Activated T-helper 1 cell treated with anti-CD3 and anti-CD28 coated beads, Interleukin-12 subunit alpha, Interleukin-12 subunit beta, Interleukin-2, Interleukin-4 antibody, amounts not matched to agents 30 ng/mL and 10 ng/mL and 1 ng/mL, durations not matched to agents 14 hours and 24 hours and 36 hours (primary cell): ENCODE results near the gene MUC20. TPM values are rescaled to one million over a fixed set of nuclear protein-coding genes. Genes with fewer than 3 reads are reported as not detected.
"Not testable (repeated sequence)": the region's sequence is repeated elsewhere in the genome, so short reads cannot be mapped to it uniquely, and the experiment has no call there.

Experiments
- DNase-seq: peaks from one replicate; pipeline ENCODE4 v3.0.0; 2021; ENCODE audit warnings: low spot score
- H3K27ac Mint-ChIP-seq: one replicate; pipeline ENCODE4 v1.8.0; 2021; ENCODE audit warnings: mild to moderate bottlenecking, mixed read lengths
- H3K27me3 Mint-ChIP-seq: one replicate; pipeline ENCODE4 v1.8.0; 2022; ENCODE audit warnings: mild to moderate bottlenecking, moderate library complexity, mixed read lengths; ENCODE audit not compliant: insufficient read depth
- H3K36me3 Mint-ChIP-seq: one replicate; pipeline ENCODE4 v1.8.0; 2021; ENCODE audit warnings: low read depth, mixed read lengths
- H3K4me1 Mint-ChIP-seq: one replicate; pipeline ENCODE4 v1.8.0; 2021; ENCODE audit warnings: low read depth, mixed read lengths
- H3K4me3 Mint-ChIP-seq: one replicate; pipeline ENCODE4 v1.8.0; 2021; ENCODE audit warnings: mild to moderate bottlenecking, moderate library complexity, mixed read lengths
- H3K9me3 Mint-ChIP-seq: one replicate; pipeline ENCODE4 v1.8.0; 2021; ENCODE audit warnings: mixed read lengths
- intact Hi-C: fragments of 100-400 bp; cut with micrococcal nuclease; formaldehyde crosslinking; loops from one replicate; pipeline ENCODE4 v1.15.1; 2024
- total RNA-seq: library from RNA; stranded (reverse); gene quantifications from 2 replicates; pipeline ENCODE4 v1.2.3, GENCODE V29; 2022

Gene MUC20
- total RNA-seq, 1 donor from 2014 or later: 5.0 TPM

DNA sequence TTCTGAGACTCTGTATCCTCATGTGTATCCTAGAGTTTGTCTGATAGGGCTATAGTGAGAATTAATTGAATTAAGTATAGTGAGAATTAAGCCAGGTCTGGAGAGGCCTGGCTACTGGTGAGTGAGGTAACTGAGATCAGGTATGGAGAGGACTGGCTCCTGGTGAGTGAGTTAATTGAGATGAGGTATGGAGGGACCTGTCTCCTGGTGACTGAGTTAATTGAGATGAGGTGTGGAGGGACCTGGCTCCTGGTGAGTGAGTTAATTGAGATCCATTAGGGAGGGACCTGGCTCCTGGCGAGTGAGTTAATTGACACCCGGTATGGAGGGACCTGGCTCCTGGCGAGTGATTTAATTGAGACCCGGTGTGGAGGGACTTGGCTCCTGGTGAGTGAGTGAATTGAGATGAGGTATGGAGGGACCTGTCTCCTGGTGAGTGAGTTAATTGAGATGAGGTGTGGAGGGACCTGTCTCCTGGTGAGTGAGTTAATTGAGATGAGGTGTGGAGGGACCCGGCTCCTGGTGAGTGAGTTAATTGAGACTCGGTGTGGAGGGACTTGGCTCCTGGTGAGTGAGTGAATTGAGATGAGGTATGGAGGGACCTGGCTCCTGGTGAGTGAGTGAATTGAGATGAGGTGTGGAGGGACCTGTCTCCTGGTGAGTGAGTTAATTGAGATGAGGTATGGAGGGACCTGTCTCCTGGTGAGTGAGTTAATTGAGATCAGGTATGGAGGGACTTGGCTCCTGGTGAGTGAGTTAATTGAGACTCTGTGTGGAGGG lies 10.5 kb upstream of the MUC20 start:
- H3K9me3 Mint-ChIP-seq, H3K4me3 Mint-ChIP-seq, DNase-seq, H3K4me1 Mint-ChIP-seq, intact Hi-C loops, H3K27me3 Mint-ChIP-seq: not testable (repeated sequence)
- Mint-ChIP-seq H3K27ac (peak overlapping the region; percentile 8), H3K36me3 (peaks cover 34% of the 10 kb centered on the region)

DNA sequence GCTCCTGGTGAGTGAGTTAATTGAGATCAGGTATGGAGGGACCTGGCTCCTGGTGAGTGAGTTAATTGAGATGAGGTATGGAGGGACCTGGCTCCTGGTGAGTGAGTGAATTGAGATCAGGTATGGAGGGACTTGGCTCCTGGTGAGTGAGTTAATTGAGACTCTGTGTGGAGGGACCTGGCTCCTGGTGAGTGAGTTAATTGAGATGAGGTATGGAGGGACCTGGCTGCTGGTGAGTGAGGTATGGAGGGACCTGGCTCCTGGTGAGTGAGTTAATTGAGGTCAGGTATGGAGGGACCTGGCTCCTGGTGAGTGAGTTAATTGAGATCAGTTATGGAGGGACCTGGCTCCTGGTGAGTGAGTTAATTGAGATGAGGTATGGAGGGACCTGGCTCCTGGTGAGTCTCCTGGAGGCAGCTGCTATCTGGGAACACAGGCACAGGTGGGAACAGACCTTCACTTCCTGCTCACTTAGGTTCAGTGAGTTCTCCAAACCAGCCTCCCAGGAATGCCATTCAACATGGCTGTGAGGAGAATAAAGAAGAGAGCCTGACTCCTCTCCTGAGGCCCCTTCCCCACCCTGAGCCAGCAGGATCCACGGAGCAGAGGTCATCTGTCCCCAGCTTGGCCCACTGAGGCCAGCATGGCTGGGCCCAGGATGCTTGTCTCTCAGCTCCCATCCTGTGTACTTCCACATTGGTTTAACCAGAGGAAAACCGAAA lies 9.5 kb upstream of the MUC20 start:
- H3K9me3 Mint-ChIP-seq, H3K27me3 Mint-ChIP-seq, H3K4me3 Mint-ChIP-seq, intact Hi-C loops, DNase-seq: not testable (repeated sequence)
- Mint-ChIP-seq H3K4me1 (peaks cover 13% of the 10 kb centered on the region), H3K36me3 (peaks cover 39% of the 10 kb centered on the region), H3K27ac (peak overlapping the region; percentile 13)

DNA sequence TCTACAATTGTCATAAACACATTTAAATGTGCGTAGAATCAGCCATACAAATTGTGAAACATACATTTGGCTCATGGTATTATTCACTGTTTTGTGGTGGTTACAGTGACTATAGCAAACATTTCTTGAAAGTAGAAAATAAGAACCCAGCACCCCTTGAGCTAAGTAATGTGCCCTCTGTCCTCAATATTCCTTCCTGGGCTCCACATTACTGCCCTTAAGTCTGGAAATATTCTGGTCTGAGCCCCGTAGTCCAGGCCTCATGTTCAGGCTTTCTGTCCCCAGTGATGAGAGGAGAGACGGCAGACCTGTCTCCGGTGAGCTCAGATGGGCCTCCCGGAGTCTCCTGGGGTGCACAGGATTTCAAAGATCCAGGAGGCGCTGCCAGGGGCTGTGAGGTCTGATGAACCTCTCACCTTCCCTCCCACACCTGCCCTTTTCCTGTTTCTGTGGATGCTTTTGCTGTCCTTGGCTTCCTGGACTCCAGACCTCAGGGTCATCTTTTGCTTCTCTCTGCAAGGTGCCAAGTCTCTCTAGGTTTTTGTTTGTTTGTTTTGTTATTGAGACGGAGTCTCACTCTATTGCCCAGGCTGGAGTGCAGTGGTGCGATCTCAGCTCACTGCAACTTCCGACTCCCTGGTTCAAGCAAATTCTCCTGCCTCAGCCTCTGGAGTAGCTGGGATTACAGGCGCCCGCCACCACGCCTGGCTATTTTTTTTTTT lies 8.8 kb upstream of the MUC20 start:
- peaks cover 41% of the 10 kb centered on the region for H3K36me3 Mint-ChIP-seq
- intact Hi-C loops: no loop called here
- H3K9me3 Mint-ChIP-seq: peaks cover 5% of the 10 kb centered on the region
- no peaks in the 10 kb centered on the region for H3K27me3 Mint-ChIP-seq
- no peak overlapping the region for H3K27ac Mint-ChIP-seq
- H3K4me1 Mint-ChIP-seq: peaks cover 14% of the 10 kb centered on the region
- DNase-seq: no peak
- H3K4me3 Mint-ChIP-seq: no peak overlapping the region

DNA sequence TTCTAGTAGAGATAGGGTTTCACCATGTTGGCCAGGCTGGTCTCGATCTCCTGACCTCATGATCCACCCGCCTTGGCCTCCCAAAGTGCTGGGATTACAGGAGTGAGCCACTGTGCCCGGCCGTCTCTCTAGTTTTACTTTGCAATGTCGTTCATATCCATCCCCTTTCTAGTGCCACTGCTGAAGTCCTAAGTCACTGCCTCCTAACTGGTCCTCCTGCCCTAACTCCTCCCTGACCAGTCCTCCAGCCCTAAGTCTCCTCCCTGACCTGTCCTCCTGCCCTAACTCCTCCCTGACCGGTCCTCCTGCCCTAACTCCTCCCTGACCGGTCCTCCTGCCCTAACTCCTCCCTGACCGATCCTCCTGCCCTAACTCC lies 8.3 kb upstream of the MUC20 start:
- peak overlapping the region; percentile 18 for H3K27ac Mint-ChIP-seq
- intact Hi-C loops, H3K4me3 Mint-ChIP-seq, H3K27me3 Mint-ChIP-seq, DNase-seq, H3K9me3 Mint-ChIP-seq: not testable (repeated sequence)
- H3K4me1 Mint-ChIP-seq: peaks cover 14% of the 10 kb centered on the region
- H3K36me3 Mint-ChIP-seq: peaks cover 41% of the 10 kb centered on the region

DNA sequence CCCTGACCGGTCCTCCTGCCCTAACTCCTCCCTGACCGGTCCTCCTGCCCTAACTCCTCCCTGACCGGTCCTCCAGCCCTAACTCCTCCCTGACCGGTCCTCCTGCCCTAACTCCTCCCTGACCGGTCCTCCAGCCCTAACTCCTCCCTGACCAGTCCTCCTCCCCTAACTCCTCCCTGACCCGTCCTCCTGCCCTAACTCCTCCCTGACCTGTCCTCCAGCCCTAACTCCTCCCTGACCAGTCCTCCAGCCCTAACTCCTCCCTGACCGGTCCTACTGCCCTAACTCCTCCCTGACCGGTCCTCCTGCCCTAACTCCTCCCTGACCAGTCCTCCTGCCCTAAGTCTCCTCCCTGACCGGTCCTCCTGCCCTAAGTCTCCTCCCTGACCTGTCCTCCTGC lies 7.6 kb upstream of the MUC20 start:
- H3K27ac Mint-ChIP-seq, H3K9me3 Mint-ChIP-seq, H3K4me3 Mint-ChIP-seq, H3K27me3 Mint-ChIP-seq, DNase-seq, intact Hi-C loops: not testable (repeated sequence)
- Mint-ChIP-seq H3K36me3 (peaks cover 41% of the 10 kb centered on the region), H3K4me1 (peaks cover 14% of the 10 kb centered on the region)

DNA sequence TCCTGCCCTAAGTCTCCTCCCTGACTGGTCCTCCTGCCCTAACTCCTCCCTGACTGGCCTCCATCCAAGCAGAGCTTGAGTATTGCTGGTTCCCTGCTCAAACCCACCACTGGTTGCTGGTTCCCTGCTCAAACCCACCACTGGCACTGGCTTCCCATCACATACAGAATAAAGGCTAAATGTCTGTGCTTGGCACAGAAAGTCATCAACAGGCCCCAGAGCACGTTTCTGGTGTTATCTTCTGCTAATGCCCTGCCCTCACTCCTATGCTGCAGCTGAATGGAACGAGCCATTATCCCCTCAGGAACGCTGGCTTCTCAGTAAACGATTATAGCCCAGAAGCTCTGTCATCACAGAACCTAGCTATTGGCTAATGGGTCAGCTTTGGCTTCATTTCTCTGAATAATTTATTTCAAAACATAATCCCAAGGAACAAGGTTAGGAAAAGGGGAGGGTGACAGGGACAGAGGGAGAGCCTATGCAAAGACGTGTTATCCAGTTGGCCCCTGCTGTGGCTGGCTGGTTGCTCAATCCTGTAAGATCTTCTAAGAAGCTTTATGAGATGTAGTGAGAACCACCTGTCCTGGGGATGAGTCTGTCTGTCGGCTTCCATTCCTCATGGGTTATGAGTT lies 6.3 kb upstream of the MUC20 start:
- Mint-ChIP-seq H3K4me3 (no peak overlapping the region), H3K27me3 (no peaks in the 10 kb centered on the region), H3K27ac (no peak overlapping the region), H3K36me3 (peaks cover 34% of the 10 kb centered on the region), H3K9me3 (peaks cover 5% of the 10 kb centered on the region), H3K4me1 (peaks cover 14% of the 10 kb centered on the region)
- intact Hi-C loops: loop anchor here (2.0 kb wide), 1 partner anchor 94 kb away; no protein-coding TSS in a partner anchor
- no peak for DNase-seq

DNA sequence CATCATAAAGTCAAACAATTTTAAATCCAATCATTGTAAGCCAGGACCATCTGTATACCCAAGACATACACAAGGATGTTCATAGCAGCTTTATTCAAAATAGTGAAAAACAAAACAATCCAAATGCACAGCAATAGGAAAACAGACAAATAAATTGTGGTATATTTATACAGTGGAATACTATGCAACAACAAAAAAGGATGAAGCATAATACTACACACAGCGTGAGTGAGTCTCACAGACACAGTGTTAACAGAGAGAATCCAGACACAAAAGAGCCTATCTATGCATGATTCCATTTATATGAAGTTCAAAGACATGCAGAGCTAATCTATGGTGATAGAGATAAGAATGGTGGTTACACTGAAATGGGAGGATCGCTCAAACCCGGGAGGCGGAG lies 5.6 kb upstream of the MUC20 start:
- H3K27ac Mint-ChIP-seq: no peak overlapping the region
- DNase-seq: no peak
- peaks cover 32% of the 10 kb centered on the region for H3K36me3 Mint-ChIP-seq
- peaks cover 5% of the 10 kb centered on the region for H3K9me3 Mint-ChIP-seq
- no peak overlapping the region for H3K4me3 Mint-ChIP-seq
- no peaks in the 10 kb centered on the region for H3K27me3 Mint-ChIP-seq
- peaks cover 14% of the 10 kb centered on the region for H3K4me1 Mint-ChIP-seq
- intact Hi-C loops: loop anchor here (2.0 kb wide), 1 partner anchor 94 kb away; no protein-coding TSS in a partner anchor

DNA sequence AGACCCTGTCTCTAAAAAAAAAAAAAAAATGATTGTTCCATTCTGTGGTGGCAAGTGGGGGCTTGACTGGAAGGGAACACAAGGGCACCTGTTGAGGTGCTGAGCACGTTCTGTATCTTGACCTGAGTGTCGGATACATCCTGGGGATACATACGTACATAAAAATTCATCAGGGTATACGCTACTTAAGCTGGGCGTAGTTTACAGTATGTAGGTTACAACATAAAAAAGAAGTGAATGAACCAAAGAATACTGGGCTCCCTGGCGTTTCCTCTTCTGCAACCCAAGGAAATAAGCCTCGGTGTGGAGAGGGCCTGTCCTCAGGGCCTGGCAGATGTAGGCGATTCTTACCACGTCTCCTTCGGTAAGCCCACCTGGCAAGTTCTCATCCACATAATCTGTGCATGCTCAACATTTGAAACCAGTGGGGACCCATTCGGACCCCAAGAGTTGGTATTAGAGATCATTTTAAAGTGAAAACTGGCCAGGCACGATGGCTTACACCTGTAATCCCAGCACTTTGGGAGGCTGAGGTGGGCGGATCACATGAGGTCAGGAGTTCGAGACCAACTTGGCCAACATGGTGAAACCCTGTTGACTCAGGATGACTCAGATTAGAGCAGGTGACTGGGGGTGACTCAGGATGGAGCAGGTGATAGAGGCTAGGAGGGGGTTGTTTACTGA lies 5.1 kb upstream of the MUC20 start:
- no peak for DNase-seq
- peak overlapping the region; percentile 1 for H3K27ac Mint-ChIP-seq
- H3K4me1 Mint-ChIP-seq: peaks cover 14% of the 10 kb centered on the region
- peaks cover 26% of the 10 kb centered on the region for H3K36me3 Mint-ChIP-seq
- H3K9me3 Mint-ChIP-seq: peaks cover 5% of the 10 kb centered on the region
- H3K4me3 Mint-ChIP-seq: no peak overlapping the region
- intact Hi-C loops: loop anchor here (2.0 kb wide), 1 partner anchor 95 kb away; no protein-coding TSS in a partner anchor
- H3K27me3 Mint-ChIP-seq: no peaks in the 10 kb centered on the region

DNA sequence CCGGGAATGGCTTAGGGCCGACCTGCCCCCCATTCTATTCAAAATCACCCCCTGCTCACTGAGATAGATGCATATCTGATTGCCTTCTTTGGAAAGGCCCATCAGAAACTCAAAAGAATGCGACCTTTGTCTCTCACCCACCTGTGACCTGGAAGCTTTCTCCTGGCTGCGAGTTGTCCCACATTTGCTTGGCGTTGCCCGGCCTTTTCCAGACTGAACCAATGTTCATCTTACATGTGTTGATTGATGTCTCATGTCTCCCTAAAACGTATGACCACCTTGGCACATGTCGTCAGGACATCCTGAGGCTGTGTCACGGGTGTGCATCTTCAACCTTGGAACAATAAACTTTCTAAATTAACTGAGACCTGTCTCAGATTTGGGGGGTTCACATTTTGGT lies 3.4 kb upstream of the MUC20 start:
- Mint-ChIP-seq H3K36me3 (peaks cover 18% of the 10 kb centered on the region), H3K4me1 (peaks cover 14% of the 10 kb centered on the region), H3K4me3 (no peak overlapping the region), H3K9me3 (peaks cover 5% of the 10 kb centered on the region), H3K27ac (no peak overlapping the region), H3K27me3 (no peaks in the 10 kb centered on the region)
- no peak for DNase-seq
- intact Hi-C loops: no loop called here

DNA sequence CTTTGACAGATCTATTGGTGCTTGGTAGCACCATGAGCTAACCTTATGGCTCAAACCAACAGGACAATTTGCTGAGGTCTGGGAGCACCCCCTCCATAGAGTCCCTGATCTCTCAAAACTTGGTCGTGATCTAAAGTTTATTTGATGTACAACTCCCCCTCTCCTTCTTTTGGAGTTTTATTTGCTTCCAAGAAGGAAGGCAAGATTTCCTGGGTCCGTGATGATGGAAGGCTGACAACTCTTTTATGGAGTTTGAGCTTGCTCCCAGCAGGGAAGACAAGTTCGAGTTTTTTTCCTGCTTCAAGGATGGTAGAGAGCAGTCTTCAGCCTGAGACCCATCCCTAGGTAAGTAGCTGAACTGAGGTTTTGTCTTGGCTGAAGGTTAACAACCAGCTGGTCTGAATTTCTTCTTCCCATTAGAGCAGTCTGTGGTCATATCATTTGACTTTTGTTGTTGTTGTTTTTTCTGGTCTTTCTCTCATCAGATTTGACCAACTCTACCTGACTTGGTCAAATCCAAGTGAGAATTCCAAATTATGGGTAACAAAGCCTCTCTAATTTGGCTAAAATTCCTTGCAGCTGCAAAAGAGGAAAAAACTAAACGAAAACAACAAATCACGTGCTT lies 2.8 kb upstream of the MUC20 start:
- peaks cover 14% of the 10 kb centered on the region for H3K4me1 Mint-ChIP-seq
- peaks cover 5% of the 10 kb centered on the region for H3K9me3 Mint-ChIP-seq
- intact Hi-C loops: no loop called here
- H3K27ac Mint-ChIP-seq: no peak overlapping the region
- DNase-seq: no peak
- H3K36me3 Mint-ChIP-seq: peaks cover 18% of the 10 kb centered on the region
- no peaks in the 10 kb centered on the region for H3K27me3 Mint-ChIP-seq
- no peak overlapping the region for H3K4me3 Mint-ChIP-seq

DNA sequence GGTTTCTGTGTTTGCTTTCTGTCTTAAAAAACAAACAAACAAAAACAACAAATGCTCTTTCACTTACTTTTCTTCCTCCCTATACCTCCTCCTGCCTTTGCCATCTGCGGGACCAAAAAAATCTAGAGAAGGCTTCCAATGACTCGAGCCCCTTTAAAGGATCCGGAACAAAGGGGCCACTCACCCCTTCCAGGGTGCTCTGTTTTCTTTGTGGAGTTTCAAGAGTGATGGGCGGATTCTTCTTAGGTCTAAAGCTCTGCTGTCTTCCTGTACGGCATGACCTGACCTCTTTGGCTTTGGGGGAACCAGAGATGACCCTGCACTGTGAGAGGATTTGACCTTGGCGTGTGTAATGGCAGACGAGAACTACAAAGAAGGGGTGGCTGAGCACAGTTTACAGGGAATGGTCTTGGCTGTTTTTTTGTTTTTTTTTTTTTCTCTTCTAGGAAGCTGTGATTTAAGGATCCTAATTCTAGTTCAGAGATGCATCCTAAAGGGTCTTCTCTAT lies 2.2 kb upstream of the MUC20 start:
- Mint-ChIP-seq H3K27ac (no peak overlapping the region), H3K9me3 (peaks cover 5% of the 10 kb centered on the region), H3K4me3 (no peak overlapping the region), H3K27me3 (no peaks in the 10 kb centered on the region), H3K4me1 (peaks cover 14% of the 10 kb centered on the region), H3K36me3 (peaks cover 18% of the 10 kb centered on the region)
- intact Hi-C loops: no loop called here
- no peak for DNase-seq
